Lung (tissue), 12 donors: ENCODE results near the gene SCLT1. TPM values are rescaled to one million over a fixed set of nuclear protein-coding genes. Genes with fewer than 3 reads are reported as not detected.

Experiments
- ATAC-seq: fragments of 200-7000 bp; cut with Tn5 transposase; one replicate; pipeline ENCODE4 v1.9.1; 2020; ENCODE audit warnings: moderate number of reproducible peaks; ENCODE audit not compliant: insufficient read depth, low FRiP score
- DNase-seq, 3 donors: peaks; one replicate each; pipeline ENCODE4 v3.0.0-alpha.2; 2013 to 2017
- H3K27ac ChIP-seq, 2 donors: one replicate each; pipeline ENCODE4 v1.5.1; 2013; ENCODE audit warnings: mild to moderate bottlenecking in 2 of 2, moderate library complexity in 2 of 2, control low read depth in 1 of 2, inconsistent platforms in 1 of 2, low read depth in 1 of 2, low read length in 1 of 2
- H3K27me3 ChIP-seq, 3 donors: one replicate each; pipeline ENCODE4 v1.5.1; 2013; ENCODE audit warnings: low read length in 2 of 3; ENCODE audit not compliant: control insufficient read depth in 3 of 3, insufficient read depth in 3 of 3
- H3K36me3 ChIP-seq, 4 donors: one replicate each; pipeline ENCODE4 v1.5.1; 2013; ENCODE audit warnings: low read length in 4 of 4, mild to moderate bottlenecking in 1 of 4, moderate library complexity in 1 of 4; ENCODE audit not compliant: control insufficient read depth in 4 of 4, insufficient read depth in 4 of 4
- H3K4me1 ChIP-seq, 5 donors: one replicate each; pipeline ENCODE4 v1.5.1; 2013; ENCODE audit warnings: low read length in 5 of 5, mild to moderate bottlenecking in 2 of 5, moderate library complexity in 1 of 5; ENCODE audit not compliant: control insufficient read depth in 5 of 5, insufficient read depth in 5 of 5
- H3K4me3 ChIP-seq: one replicate; pipeline ENCODE4 v1.5.1; 2013; ENCODE audit warnings: mild to moderate bottlenecking, control low read depth, moderate library complexity
- H3K9ac ChIP-seq, 2 donors: one replicate each; pipeline ENCODE4 v1.5.1; 2013; ENCODE audit warnings: low read length in 2 of 2, control low read depth in 1 of 2; ENCODE audit not compliant: insufficient read depth in 1 of 2
- H3K9me3 ChIP-seq, 4 donors: one replicate each; pipeline ENCODE4 v1.5.1; 2013; ENCODE audit warnings: low read length in 3 of 4, mild to moderate bottlenecking in 1 of 4, moderate library complexity in 1 of 4; ENCODE audit not compliant: control insufficient read depth in 4 of 4, insufficient read depth in 3 of 4
- CTCF ChIP-seq: IDR thresholded peaks from 2 replicates; pipeline ENCODE4 v1.5.1; 2012; ENCODE audit warnings: mild to moderate bottlenecking; ENCODE audit errors: control extremely low read depth, extremely low read depth
- WGBS, 2 donors: extraction: QIAGEN DNeasy Blood & Tissue Kit; methylation state at CpG; one replicate each; pipeline ENCODE4 v1.1.7; 2013; 5-methylcytosine and 5-hydroxymethylcytosine counted together
- polyA plus RNA-seq, 2 donors: library from polyadenylated mRNA; stranded (reverse); fragments of 200-250 nt; gene quantifications; one replicate each; pipeline ENCODE4 v1.2.1, GENCODE V29; 2013
- total RNA-seq, 2 donors: library from RNA; depleted of rRNA in 1 of 2; stranded (reverse); fragments of >200 nt in 1 of 2; gene quantifications; one replicate each; pipeline ENCODE4 v1.2.1, GENCODE V29; 2014 to 2021
- donor health status: control.
- donor health status: control.
- donor health status: Bipolar disorder and iron deficiency.
- donor health status: healthy.
- donor health status: DM: yes; HTN: yes; CAD: no.

SCLT1 gene
- total and polyA plus RNA-seq, 4 donors = 4.3 to 31.8 (median 9.7) TPM

- Histone ChIP-seq H3K4me1 (no peaks in the 10 kb centered on the region), H3K27me3 (no peaks in the 10 kb centered on the region), H3K9ac (no peak overlapping the region), H3K27ac (no peak overlapping the region), H3K36me3 (peaks cover 0 to 3% (median 1%) of the 10 kb centered on the region in 4 donors), H3K4me3 (no peak overlapping the region), H3K9me3 (no peaks in the 10 kb centered on the region)
- ATAC-seq = no peak
- 87 to 88% methylated on average over 2 of the region's 2 CpGs for WGBS, 2 donors
- TF ChIP-seq CTCF = no peak
- no peak for DNase-seq
Measured at GRCh38 chr4:128879283-128879682, 214.1 kb downstream of the SCLT1 start.

- DNase-seq = no peak
- no peak overlapping the region for H3K9ac ChIP-seq
- H3K9me3 ChIP-seq = no peaks in the 10 kb centered on the region
- H3K36me3 ChIP-seq = peaks cover 0 to 5% (median under 1%) of the 10 kb centered on the region in 4 donors
- H3K27ac ChIP-seq = no peak overlapping the region
- no peak overlapping the region for H3K4me3 ChIP-seq
- no peaks in the 10 kb centered on the region for H3K4me1 ChIP-seq
- TF ChIP-seq CTCF = no peak
- H3K27me3 ChIP-seq = no peaks in the 10 kb centered on the region
- no peak for ATAC-seq
- 93% methylated on average over 4 of the region's 4 CpGs for WGBS, 2 donors
Measured at GRCh38 chr4:128877934-128878333, 215.4 kb downstream of the SCLT1 start.

GRCh38 chr4:128876200-128876599, 217.1 kb downstream of the SCLT1 start:
- TF ChIP-seq CTCF = no peak
- no peak for ATAC-seq

GRCh38 chr4:128871948-128872347, 221.4 kb downstream of the SCLT1 start:
- DNase-seq = no peak
- 94 to 99% methylated on average over 9 of the region's 9 CpGs for WGBS, 2 donors
- peaks cover 0 to 1% (median 0%) of the 10 kb centered on the region in 5 donors for H3K4me1 ChIP-seq
- H3K36me3 ChIP-seq = peaks cover 12 to 24% (median 20%) of the 10 kb centered on the region in 4 donors
- no peak overlapping the region for H3K27ac ChIP-seq
- TF ChIP-seq CTCF = no peak
- ATAC-seq = no peak
- no peak overlapping the region for H3K9ac ChIP-seq
- H3K9me3 ChIP-seq = no peaks in the 10 kb centered on the region
- H3K4me3 ChIP-seq = no peak overlapping the region
- no peaks in the 10 kb centered on the region for H3K27me3 ChIP-seq

More at GRCh38 chr4:128876200-128876599, 217.1 kb downstream of the SCLT1 start:
- Histone ChIP-seq H3K9ac (no peak overlapping the region), H3K9me3 (no peaks in the 10 kb centered on the region), H3K36me3 (peaks cover 7 to 13% (median 11%) of the 10 kb centered on the region in 4 donors), H3K27me3 (no peaks in the 10 kb centered on the region), H3K27ac (no peak overlapping the region), H3K4me1 (peaks cover 0 to 1% (median 0%) of the 10 kb centered on the region in 5 donors), H3K4me3 (no peak overlapping the region)
- no peak for DNase-seq
- 94 to 100% methylated on average over 2 of the region's 2 CpGs for WGBS, 2 donors
